ENCODE results near the gene CFAP119.
"Not testable (repeated sequence)": the region's sequence is repeated elsewhere in the genome, so short reads cannot be mapped to it uniquely, and the experiment has no call there.

Gene CFAP119
- 1.1 to 2.2 reads per million in 2 experiments for total RNA-seq

DNA sequence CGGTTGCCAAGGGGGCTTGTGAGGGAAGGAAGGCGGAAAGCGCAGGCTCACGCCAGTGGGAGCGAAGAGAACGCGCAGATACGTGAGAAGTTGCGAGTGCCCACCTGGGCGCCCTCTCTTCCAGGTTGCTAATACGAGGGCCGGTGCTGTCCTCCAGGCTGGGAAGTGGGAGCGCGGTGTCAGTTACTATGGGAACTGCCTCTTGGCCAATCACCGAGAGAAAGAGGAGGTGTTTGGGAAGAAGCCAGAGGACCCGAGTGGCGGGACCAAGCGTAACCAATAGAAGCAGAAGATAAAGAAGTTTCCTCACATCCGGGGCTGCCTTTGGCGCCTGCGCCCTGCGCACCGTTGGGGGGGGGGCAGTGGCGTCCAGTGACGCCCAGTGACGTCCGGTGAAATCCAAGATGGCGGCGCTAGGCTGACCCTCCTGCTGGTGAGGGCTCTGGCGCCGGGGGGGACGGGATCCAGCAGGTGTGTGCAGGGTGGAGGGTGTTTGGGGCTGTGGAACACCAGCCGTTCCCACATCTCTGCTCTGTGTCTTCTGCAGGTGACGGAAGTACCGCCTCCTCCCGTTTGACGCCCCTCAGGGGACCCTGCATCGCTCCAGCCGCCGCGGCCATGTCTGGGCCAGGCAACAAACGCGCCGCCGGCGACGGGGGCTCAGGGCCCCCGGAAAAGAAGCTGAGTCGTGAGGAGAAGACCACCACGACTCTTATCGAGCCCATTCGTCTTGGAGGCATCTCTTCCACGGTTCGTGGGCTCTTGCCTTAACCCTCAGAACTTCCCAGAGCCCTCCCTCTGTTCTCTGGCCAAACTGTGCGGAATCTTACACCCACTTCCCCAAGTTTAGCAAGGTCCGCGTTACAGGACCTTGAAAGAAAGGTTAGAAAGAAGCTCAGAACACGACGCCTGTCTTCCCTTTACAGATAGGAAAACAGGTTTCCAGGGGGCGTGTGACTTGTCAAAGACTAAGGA lies at the start of gene CFAP119, which contains the start of gene RNF40:
Gene CFAP119, minus strand, starts transcription at position 135 of the 975 bp plus-strand sequence. CDS start 314 bp downstream, outside the sequence.
Gene RNF40, plus strand, starts transcription at position 395 of the 975 bp plus-strand sequence. Its CDS starts 224 bp downstream, at position 619.
- peak; percentile 86 for DNase-seq (ENCODE audit: low read depth)

DNA sequence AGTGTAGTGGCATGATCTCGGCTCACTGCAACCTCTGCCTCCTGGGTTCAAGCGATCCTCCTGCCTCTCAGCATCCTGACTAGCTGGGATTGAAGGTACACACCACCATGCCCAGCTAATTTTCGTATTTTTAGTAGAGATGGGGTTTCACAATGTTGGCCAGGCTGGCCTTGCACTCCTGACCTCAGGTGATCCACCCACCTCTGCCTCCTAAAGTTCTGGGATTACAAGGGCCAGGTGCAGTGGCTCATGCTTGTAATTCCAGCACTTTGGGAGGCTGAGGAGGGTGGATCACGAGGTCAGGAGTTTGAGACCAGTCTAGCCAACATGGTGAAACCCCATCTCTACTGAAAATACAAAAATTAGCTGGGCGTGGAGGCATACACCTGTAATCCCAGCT lies 47.8 kb upstream of the CFAP119 start:
- not testable (repeated sequence) for DNase-seq (ENCODE audit: low read depth)

DNA sequence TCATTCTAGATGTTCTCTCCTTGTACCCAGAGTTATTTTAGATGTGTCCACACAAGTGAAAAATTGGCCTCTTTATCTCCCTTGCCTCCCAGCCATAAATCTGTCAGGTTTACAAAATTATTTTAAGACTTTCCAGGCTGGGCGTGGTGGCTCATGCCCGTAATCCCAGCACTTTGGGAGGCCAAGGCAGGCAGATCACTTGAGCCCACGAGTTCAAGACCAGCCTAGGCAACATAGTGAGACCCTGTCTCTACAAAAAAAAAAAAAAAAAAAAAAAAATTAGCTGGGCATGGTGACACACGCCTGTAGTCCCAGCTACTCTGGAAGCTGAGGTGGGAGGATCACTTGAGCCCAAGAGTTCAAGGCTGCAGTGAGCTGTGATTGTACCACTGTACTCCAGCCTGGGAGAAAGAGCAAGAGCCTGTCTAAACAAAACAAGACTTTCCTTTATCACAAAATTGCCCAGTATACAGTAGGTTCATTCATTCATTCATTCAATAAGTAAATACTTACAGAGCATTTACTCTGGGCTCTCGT lies 47.1 kb upstream of the CFAP119 start:
- not testable (repeated sequence) for DNase-seq (ENCODE audit: low read depth)

DNA sequence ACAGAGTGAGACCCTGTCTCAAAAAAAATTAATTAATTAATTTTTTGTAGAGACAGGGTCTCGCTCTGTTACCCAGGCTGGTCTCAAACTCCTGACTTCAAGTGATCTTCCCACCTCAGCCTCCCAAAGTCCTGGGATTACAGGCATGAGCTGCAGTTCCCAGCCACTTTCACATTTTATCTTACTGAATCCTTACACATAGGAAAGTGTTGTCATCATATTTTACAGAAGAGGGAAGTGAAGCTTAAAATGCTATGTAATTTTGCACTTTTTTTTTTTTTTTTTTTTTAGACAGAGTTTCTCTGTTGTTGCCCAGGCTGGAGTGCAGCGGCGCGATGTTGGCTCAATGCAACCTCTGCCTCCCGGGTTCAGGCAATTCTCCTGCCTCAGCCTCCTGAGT lies 46.3 kb upstream of the CFAP119 start:
- no peak for DNase-seq (ENCODE audit: low read depth)

DNA sequence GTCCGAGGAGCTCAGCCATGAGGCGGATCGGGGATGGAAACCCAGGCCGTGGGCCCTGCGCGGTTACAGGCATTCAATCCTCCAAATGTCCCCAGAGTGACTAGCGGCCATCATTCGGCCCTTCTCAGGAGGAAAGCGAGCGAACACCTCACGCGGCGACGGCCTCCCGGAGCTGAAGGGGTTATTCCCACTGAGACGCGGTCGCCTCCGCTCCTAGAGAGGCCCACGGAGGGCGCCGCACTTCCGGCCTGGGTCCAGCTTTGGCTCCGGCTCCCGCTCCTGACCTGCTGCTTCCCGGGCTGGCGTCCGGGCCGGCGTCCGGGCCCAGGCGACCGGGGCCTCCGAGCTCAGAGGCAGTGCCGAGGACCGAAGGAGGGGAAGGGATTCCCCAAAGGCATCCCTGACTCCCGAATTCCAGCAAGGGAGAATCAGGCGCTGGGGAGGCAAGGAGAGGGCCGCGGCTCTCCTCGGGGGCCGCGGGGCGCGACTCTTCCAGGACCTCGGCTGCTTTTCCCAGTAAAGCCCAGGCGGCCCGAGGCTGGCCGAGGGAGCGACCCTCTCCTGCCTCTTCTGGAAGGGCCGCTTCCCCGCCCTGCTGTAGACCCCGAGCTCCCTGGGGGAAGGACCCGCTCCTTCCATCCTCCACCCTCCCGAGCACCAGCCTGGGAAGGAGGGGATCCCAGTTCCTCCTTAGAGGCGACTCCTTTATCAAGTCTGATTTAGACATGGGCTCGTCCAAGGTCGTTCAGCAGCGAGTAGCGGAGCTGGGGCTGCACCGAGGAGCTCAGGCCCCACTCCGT lies 43.7 kb upstream of the CFAP119 start:
- DNase-seq (ENCODE audit: low read depth), result peak; percentile 37

DNA sequence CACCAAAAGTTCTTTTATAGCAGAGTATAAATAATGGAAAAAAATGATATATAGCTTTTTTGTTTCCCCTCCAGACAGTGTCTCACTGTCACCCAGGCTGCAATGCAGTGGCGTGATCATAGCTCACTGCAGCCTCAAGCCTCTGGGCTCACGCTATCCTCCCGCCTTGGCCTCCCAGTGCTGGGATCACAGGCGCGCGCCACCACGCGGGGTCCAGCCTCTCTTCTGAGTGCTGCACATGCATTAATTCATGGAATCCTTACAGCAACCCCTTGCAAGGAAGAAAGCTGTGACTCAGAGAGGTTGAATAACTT lies 43.2 kb upstream of the CFAP119 start:
- DNase-seq (ENCODE audit: low read depth), result no peak

DNA sequence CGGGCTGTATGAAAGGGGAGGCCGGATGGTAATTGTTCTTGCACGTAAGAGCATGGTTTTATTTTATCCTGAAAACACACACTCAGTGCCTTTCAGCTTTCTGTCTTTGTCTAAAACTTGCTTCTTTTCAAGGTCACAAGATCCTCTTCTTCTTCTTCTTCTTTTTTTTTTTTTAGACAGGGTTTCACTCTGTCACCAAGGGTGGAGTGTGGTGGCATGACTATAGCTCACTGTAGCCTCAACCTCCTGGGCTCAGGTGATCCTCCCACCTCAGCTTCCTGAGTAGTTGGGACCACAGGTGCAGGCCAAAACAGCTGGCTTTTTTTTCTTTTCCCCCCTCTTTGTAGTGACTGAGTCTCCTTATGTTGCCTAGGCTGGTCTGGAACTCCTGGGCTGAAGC lies 41.1 kb upstream of the CFAP119 start:
- no peak for DNase-seq (ENCODE audit: low read depth)

DNA sequence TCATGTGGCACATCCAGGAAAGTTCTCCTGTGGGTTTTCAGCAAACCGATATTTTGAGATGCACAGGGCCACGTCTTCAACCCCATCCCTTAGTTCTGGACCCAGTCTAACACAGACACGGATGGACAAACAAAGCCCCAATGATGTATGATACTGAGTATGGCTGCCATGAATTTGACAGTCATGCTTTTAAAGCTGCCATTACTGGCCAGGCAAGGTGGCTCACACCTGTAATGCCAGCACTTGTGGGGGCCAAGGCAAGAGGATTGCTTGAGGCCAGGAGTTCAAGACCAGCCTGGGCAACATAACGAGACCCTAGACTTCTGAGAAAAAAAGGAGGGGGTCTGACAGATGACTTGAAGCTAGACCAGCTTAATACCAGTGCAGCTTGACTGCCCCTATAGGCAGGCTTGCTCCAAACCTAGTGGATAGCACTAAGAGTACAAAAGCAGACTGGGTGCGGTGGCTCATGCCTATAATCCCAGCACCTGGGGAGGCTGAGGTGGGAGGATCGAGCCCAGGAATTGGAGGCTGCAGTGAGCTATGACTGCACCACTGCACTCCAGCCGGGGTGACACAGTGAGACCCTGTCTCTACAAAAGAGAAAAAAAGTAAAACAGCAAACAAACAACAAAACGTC lies 35.9 kb upstream of the CFAP119 start:
- DNase-seq (ENCODE audit: low read depth), result no peak

DNA sequence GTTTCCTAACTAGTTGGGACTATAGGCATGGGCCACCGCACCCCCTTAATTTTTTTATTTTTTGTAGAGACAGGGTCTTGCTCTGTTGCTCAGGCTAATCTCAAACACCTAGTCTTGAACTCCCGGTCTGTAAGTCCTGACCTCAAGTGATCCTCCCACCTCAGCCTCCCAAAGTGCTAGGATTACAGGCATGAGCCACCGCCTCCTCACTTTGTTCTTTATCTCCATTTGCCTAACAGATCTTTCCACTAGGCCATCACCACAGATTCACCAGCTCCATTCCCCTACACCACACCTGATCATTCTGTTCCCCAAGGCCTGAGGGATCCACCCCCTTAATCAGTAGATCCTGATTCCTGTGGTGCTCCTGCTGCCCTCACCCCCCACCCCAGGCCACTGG lies 32.8 kb upstream of the CFAP119 start:
- no peak for DNase-seq (ENCODE audit: low read depth)

DNA sequence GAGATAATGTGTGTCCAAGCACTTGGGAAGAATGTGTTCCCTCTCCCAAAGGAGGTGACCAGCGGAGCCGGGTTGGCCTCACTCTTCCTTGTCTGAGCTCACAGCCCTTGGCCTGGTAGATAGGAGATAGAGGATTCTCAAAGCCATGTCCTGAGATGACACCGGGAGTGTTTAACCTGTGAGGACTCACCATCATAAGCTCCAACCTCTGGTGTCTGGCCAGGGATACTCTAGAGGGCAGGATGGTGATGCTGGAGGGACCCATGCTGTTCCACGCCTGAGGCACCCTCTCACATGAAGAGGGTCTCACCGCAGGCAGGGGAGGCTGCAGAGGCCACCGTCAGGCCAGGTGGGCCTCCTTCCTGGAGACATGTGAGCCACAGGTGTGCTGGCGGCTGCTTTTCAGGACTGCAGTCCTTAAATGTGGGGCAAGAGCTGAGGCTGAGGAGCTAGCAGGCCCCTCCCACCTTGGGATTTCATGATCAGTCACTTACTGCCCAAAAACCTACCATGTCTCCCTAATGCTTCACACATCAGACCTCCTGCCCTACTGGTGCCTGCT lies 31.7 kb upstream of the CFAP119 start:
- no peak for DNase-seq (ENCODE audit: low read depth)

DNA sequence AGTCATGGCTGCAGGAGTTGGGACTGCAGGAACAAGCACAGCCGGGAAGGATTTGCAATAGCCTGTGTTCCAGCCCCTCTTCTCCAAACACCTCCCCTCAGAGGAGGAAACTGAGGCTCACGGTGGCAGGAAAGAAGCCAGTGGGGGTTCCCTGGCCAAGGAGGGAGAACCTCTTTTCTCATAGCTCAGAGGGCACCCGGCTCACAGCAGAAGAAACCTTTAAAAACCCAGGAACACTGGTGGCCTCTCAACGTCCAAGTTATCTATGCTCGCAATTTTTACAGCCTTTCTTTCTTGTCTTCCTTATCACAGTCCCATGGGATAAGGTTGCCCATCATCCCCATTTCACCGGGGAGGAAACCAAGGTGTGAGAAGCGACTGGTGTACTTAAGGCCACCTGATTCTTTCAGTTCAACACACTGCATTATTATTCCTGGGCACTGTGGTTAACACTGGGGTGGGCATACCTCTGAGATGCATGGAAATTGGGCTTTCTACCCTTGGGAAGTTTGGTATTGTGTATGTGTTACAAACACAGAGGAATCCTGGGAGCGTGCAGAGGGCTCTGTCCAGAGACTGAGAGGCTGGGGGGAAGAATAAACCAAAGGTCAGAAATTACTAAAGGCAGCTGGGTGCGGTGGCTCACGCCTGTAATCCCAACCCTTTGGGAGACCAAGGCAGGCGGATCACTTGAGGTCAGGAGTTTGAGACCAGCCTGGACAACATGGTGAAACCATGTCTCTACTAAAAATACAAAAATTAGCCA lies 25.9 kb upstream of the CFAP119 start:
- no peak for DNase-seq (ENCODE audit: low read depth)

DNA sequence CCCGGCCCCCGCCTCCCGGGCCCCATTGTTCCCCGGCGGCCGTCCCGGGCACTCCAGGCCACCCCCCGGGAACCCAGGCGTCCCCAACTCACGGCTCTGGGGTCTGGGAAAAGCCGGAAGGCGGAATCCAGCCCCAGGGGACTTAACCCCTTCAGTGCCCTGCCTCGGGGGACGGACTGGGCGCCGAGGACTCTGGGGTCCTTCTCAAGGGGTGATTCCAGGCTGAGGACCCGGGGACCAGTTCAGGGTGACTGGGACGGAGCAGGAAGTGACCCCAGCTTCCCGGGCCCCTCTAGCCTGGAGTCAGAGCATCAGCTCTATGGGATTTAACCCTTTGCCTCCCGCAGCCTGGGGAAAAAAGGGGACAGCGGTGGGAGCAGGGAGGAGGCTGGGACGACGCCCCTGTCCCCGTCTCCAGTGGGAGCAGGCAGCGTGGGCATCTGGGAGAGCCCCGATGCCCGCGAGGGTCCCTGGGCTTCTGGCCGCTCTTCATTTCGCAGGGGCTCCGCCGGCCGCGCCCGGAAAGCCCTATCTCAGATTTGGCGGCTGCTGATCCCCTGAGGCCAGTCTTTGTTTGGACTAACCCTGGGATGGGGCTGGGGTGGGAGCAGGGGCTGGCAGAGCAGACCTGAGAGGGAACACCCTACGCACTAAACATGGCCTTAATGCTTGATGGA lies 25.2 kb upstream of the CFAP119 start, which contains the start of gene ZNF629:
Gene ZNF629, minus strand, starts transcription at position 270 of the 677 bp plus-strand sequence. CDS start 2,723 bp downstream, outside the sequence.
- DNase-seq (ENCODE audit: low read depth), result no peak

DNA sequence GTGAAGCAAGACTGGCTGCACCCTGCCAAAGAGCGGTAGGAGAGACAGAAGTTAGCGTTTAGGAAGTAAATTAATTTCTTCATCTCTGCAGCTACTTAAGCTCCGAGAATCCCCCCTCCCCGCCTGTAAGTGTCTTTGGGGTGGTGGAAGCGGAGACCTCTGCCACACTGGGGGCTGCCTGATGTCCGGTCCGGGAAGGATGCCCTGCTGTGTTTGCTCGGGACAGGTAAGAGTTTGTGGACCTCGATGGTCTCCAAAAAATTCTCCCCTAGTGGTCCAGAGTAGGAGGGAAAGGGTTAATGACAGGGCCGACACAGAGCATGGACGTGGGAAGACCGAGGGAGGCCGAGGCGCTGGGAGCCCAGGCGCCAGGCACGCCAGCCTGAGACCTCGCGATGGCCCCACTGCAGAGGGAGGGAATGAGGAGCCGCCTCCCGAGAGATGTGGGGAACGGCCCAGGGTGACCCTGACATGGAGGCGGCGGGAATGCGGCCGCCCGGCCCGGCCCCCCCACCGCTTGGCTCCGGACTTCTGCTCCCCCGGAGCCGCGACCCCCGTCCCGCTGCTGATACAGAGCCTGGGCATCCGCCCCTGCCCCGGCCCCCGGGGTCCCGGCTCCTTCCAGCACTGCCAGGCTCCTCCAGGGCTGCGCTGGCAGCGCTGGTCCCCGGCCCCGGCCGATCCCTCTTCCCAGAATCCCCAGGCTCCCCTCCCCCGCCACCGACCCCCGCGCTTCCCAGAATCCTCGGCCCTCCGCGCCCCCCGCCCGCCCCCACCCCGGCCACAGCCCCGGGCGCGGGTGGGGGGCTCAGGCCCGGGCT lies 24.5 kb upstream of the CFAP119 start:
- DNase-seq (ENCODE audit: low read depth), result no peak

DNA sequence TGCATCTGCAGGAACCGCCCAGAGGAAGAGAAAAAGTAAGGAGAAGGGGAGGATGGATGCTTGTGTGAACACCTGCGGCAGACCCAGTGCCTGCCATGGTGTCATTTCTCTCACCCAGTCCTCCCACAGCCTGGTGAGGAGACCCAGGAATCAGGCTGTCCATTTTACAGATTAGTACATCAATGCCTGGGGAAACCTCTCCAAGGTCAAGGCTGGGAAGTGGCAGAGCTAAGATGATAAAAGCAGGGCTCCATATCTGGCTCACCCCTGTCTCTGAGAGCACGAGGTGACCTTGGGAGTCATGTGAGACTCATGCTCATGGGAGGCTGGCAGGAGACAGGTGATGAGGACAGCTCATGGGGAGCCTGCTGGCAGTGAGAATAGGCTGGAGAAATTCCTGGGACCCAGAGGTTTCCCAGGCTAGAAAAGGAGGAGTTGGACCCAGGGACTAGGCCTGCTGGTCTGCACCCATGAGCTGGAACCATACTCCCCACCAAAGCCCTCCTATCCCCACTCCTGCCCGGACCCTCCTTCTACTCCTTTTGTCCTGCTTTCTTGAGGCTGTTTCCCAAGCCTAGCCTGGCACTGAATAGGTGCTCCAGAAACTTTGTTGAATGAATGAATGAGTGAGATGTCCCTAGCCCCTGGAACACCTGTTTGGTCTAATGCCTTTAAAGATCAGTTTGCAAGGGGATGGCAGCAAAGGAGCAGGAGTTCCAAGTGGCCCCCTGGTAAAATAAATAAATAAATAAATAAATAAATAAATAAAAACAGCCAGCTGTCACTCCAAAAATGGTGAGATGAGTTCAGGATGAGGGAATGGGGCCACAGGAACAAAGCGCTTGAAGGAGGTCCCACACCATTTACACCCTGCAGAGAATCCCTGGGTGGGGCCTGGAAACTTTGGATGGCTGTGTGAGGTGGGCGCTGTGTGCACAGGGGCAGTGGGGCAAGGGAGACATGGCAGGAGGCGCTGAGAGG lies 23.6 kb upstream of the CFAP119 start:
- DNase-seq (ENCODE audit: low read depth), result no peak

DNA sequence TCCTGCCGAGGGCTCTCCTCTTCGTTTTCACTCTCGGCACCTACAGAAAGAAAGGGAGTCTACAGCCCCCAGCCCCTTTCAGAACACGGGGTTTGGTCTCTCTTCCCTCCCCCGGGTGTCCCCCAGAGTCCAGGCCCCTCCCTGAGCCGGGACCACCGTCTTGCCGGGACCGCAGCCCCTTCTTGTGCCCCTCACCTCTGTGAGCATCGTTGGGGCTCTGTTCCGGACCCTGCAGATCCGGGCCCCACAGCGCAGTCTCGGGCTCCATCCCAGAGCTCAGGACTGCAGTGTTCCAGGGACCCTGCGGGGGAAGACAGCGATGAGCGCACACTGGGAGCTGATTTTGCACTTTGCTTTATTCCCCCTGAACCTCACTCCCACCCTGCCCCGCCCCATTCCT lies 22.4 kb upstream of the CFAP119 start:
- no peak for DNase-seq (ENCODE audit: low read depth)

DNA sequence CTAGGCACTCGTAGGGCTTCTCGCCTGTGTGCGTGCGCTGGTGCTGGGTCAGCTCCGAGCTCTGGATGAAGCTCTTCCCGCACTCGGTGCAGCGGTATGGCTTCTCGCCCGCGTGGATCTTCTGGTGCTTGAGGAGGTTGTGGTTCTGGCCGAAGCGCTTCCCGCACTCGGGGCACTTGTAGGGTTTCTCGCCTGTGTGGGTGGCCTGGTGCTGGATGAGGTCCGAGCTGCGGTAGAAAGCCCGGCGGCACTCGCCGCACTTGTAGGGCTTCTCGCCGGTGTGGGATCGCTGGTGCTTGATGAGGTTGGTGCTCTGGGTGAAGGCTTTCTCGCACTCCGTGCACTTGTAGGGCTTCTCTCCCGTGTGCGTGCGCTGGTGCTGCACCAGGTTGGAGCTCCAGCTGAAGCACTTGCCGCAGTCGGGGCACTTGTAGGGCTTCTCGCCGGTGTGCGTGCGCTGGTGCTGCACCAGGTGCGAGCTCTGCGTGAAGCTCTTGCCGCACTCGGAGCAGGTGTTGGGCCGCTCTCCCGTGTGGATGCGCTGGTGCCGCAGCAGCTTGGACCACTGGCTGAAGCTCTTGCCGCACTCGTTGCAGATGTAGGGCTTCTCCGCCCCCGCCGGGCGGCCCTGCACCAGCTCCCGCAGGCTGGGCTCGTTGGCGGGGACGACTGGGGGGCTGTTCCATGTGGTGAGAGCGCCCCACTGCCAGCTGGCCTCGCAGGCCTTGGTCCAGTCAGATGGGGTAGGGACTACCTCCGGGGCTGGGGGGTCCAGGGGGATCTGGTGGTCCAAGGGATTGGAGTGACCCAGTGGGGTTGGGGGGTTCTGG lies 21.6 kb upstream of the CFAP119 start:
- DNase-seq (ENCODE audit: low read depth), result no peak

Data from T follicular helper cell (primary cell).